H1 (cell line): ENCODE results near the gene LAMA3.

Experiments used
- CEBPB ChIP-seq: IDR thresholded peaks from 2 replicates; pipeline ENCODE4 v1.6.1; 2012; ENCODE audit warnings: low read depth, low read length
- CHD2 ChIP-seq: IDR thresholded peaks from 2 replicates; pipeline ENCODE4 v1.6.1; 2012; ENCODE audit warnings: low read length, improper control_type of control experiment
- CTCF ChIP-seq, 3 experiments: IDR thresholded peaks; 1 replicate in 2 of 3; 2 replicates in 1 of 3; pipeline versions ENCODE4 v1.5.1 to v1.6.1; 2011; ENCODE audit warnings: low read length in 3 of 3, mild to moderate bottlenecking in 3 of 3, inconsistent platforms in 2 of 3, low read depth in 1 of 3, moderate library complexity in 1 of 3; ENCODE audit not compliant: insufficient read depth in 1 of 3; ENCODE audit errors: control extremely low read depth in 1 of 3
- MAX ChIP-seq: IDR thresholded peaks from 2 replicates; pipeline ENCODE4 v1.6.1; 2012; ENCODE audit warnings: inconsistent platforms
- POLR2A ChIP-seq, 2 experiments: IDR thresholded peaks; 1 replicate in 1 of 2; 2 replicates in 1 of 2; pipeline ENCODE4 v1.6.1; 2011; ENCODE audit warnings: low read depth in 2 of 2, low read length in 2 of 2, mild to moderate bottlenecking in 2 of 2; ENCODE audit errors: control extremely low read depth in 1 of 2
- SIN3A ChIP-seq, 2 experiments: IDR thresholded peaks in 1 of 2; conservative IDR thresholded peaks in 1 of 2; 2 replicates each; pipeline ENCODE4 v1.6.1; 2011 to 2012; ENCODE audit warnings: low read length in 2 of 2, improper control_type of control experiment in 1 of 2, low read depth in 1 of 2, mild to moderate bottlenecking in 1 of 2

- TF ChIP-seq CHD2 (no peak), CEBPB (no peak), SIN3A (conservative IDR thresholded peaks at IDR 0.05 in 1 of 2, IDR thresholded peaks at IDR 0.05 in 1 of 2; ENCODE audit: low read depth in 1 of 2, low read length in 2 of 2) (no peak), POLR2A (IDR thresholded peaks at IDR 0.05; ENCODE audit: control extremely low read depth in 1 of 2, low read depth in 2 of 2, low read length in 2 of 2) (no peak), MAX (no peak), CTCF (IDR thresholded peaks at IDR 0.05; ENCODE audit: control extremely low read depth in 1 of 3, insufficient read depth in 1 of 3, low read depth in 1 of 3, low read length in 3 of 3) (no peak)
These were observed 189.9 kb downstream of the LAMA3 start for GRCh38 chr18:23879126-23879525.
